Measurements from ENCODE around the gene MTMR2. TPM values are rescaled to one million over a fixed set of nuclear protein-coding genes. Genes with fewer than 3 reads are reported as not detected.

MTMR2 gene
- total RNA-seq, 1 experiment from 2014 or later, result 29.1 TPM

GRCh38 chr11:95917193-95918036, 6.5 kb downstream of the MTMR2 start:
- DNase-seq (ENCODE audit: low read depth, low spot score) (no peak), ATAC-seq (no peak)
- no peaks in the 10 kb centered on the region for H3K4me1 ChIP-seq (ENCODE audit: control insufficient read depth in 1 of 2, insufficient read depth in 2 of 2, low read length in 2 of 2)
- ChIA-PET POLR2A (no interaction called here), CTCF (no interaction called here), RAD21 (ENCODE audit: low non-redundant PET in 1 of 2, low total read pairs in 2 of 2, uncharacterized antibody in 2 of 2, unreplicated experiment in 2 of 2) (no interaction called here)
- H2AFZ ChIP-seq (ENCODE audit: low read depth, low read length, poor library complexity, severe bottlenecking), result no peak overlapping the region
- no peak overlapping the region for H3K4me2 ChIP-seq (ENCODE audit: low read length)
- no peak overlapping the region for H3K4me3 ChIP-seq (replicated peaks in 1 of 2; ENCODE audit: low read depth in 1 of 2, low read length in 2 of 2)
- no peaks in the 10 kb centered on the region for H3K9me3 ChIP-seq (ENCODE audit: control insufficient read depth in 1 of 2, insufficient read depth in 1 of 2, low read depth in 1 of 2, low read length in 2 of 2)
- no peak overlapping the region for H3K9ac ChIP-seq (ENCODE audit: low read length)
- no peaks in the 10 kb centered on the region for H4K20me1 ChIP-seq (ENCODE audit: insufficient read depth)
- BruUV-seq (replicated peaks), result no TSS peak
- H3K36me3 ChIP-seq (ENCODE audit: control insufficient read depth in 1 of 2, insufficient read depth in 2 of 2, low read length in 2 of 2), result no peaks in the 10 kb centered on the region
- H3K27me3 ChIP-seq (ENCODE audit: insufficient read depth, low read length), result no peaks in the 10 kb centered on the region
- H3K79me2 ChIP-seq (ENCODE audit: insufficient read depth, low read length), result peaks cover 86% of the 10 kb centered on the region
- intact Hi-C loops (cut with micrococcal nuclease), result no loop called here
- no peak overlapping the region for H3K27ac ChIP-seq (ENCODE audit: low read depth, low read length)
- no peaks in the 10 kb centered on the region for H3K9me2 ChIP-seq (ENCODE audit: insufficient read depth)
- TF ChIP-seq MAX (IDR thresholded peaks at IDR 0.05) (no peak), ELF1 (IDR thresholded peaks at IDR 0.05; ENCODE audit: borderline replicate concordance, low read depth) (no peak), FOSL1 (IDR thresholded peaks at IDR 0.05; ENCODE audit: low read depth) (no peak), ATF3 (IDR thresholded peaks at IDR 0.05) (no peak), TCF7L2 (IDR thresholded peaks at IDR 0.05; ENCODE audit: borderline replicate concordance, extremely low read depth, insufficient read depth, insufficient read length) (no peak), EGR1 (IDR thresholded peaks at IDR 0.05; ENCODE audit: low read depth) (no peak), SP1 (IDR thresholded peaks at IDR 0.05; ENCODE audit: low read depth) (no peak), REST (IDR thresholded peaks at IDR 0.05; ENCODE audit: low read depth) (no peak), ZNF274 (IDR thresholded peaks at IDR 0.05; ENCODE audit: low read depth, low read length) (no peak), SRF (IDR thresholded peaks at IDR 0.05; ENCODE audit: low read depth) (no peak), ZFX (IDR thresholded peaks at IDR 0.05) (no peak), SIN3A (IDR thresholded peaks at IDR 0.05; ENCODE audit: low read depth) (no peak), EZH2 (IDR thresholded peaks at IDR 0.05) (no peak), CEBPB (IDR thresholded peaks at IDR 0.05; ENCODE audit: low read depth) (no peak), YY1 (IDR thresholded peaks at IDR 0.05; ENCODE audit: extremely low read depth, insufficient replicate concordance, low read depth, low read length) (no peak), RAD21 (IDR thresholded peaks at IDR 0.05; ENCODE audit: low read depth) (no peak), POLR2A (IDR thresholded peaks at IDR 0.05; ENCODE audit: borderline replicate concordance, extremely low read depth, insufficient read depth, insufficient read length) (no peak), POLR2AphosphoS5 (IDR thresholded peaks at IDR 0.05; ENCODE audit: low read depth, low read length) (no peak)
